Right forelimb (tissue), 1 donor: ENCODE data around the gene TMEM140.
A peak's percentile ranks its signal among the peaks of the same experiment; 100 is the strongest.
"Not testable (repeated sequence)": the region's sequence is repeated elsewhere in the genome, so short reads cannot be mapped to it uniquely, and the experiment has no call there.

ENCODE experiments used
- DNase-seq: peaks from one replicate; pipeline ENCODE4 v3.0.0-alpha.2; 2018

TMEM140 gene

GRCh38 chr7:135197343-135197742, 49.5 kb downstream of the TMEM140 start:
- no peak for DNase-seq

- DNase-seq: no peak
Observed at GRCh38 chr7:135197906-135198655, 50.2 kb downstream of the TMEM140 start.

GRCh38 chr7:135199439-135199838, 51.6 kb downstream of the TMEM140 start:
- DNase-seq: no peak

GRCh38 chr7:135200821-135201331, 53.0 kb downstream of the TMEM140 start:
- no peak for DNase-seq

GRCh38 chr7:135201350-135201749, 53.5 kb downstream of the TMEM140 start:
- no peak for DNase-seq

GRCh38 chr7:135204341-135204749, 56.5 kb downstream of the TMEM140 start:
- DNase-seq: no peak

- DNase-seq: no peak
Observed at GRCh38 chr7:135204876-135205275, 57.0 kb downstream of the TMEM140 start.

GRCh38 chr7:135205850-135206249, 58.0 kb downstream of the TMEM140 start:
- DNase-seq: no peak

GRCh38 chr7:135206941-135207391, 59.1 kb downstream of the TMEM140 start:
- DNase-seq: no peak

- DNase-seq: no peak
Observed at GRCh38 chr7:135207406-135208101, 59.7 kb downstream of the TMEM140 start.

- DNase-seq: no peak
Observed at GRCh38 chr7:135208102-135208793, 60.4 kb downstream of the TMEM140 start.

GRCh38 chr7:135209225-135209834, 61.5 kb downstream of the TMEM140 start:
- DNase-seq: no peak

GRCh38 chr7:135210888-135211178, 63.0 kb downstream of the TMEM140 start:
- DNase-seq: no peak

- DNase-seq: peak; percentile 99
Observed at GRCh38 chr7:135211179-135211945, 63.5 kb downstream of the TMEM140 start, which contains the start of gene WDR91. Gene WDR91, minus strand, starts transcription at chr7:135211526. Its CDS starts 24 bp downstream, at chr7:135211502.

GRCh38 chr7:135211946-135212685, 64.2 kb downstream of the TMEM140 start:
- not testable (repeated sequence) for DNase-seq

GRCh38 chr7:135213831-135214230, 66.0 kb downstream of the TMEM140 start:
- DNase-seq: no peak

- no peak for DNase-seq
Observed at GRCh38 chr7:135215180-135215579, 67.3 kb downstream of the TMEM140 start.

- no peak for DNase-seq
Observed at GRCh38 chr7:135215698-135216097, 67.8 kb downstream of the TMEM140 start.
